Gastroesophageal sphincter (tissue), 3 donors: ENCODE measurements around the gene KL.

Source experiments
- CTCF ChIP-seq, 4 experiments: fragments of 200-600 bp in 2 of 4; fragments of 450-650 bp in 2 of 4; sonication (generic) in 1 of 4; IDR thresholded peaks; one replicate each; pipeline ENCODE4 v1.5.1; 2017 to 2019; ENCODE audit warnings: antibody characterized with exemption in 4 of 4, mild to moderate bottlenecking in 2 of 4, moderate library complexity in 2 of 4
- EP300 ChIP-seq: sonication (generic); formaldehyde crosslinking; IDR thresholded peaks from one replicate; pipeline ENCODE4 v1.6.1; 2017; ENCODE audit warnings: antibody characterized with exemption, mild to moderate bottlenecking
- POLR2A ChIP-seq, 2 donors: fragments of 450-650 bp; IDR thresholded peaks; one replicate each; pipeline ENCODE4 v1.6.1; 2017; ENCODE audit warnings: antibody characterized with exemption in 2 of 2, mild to moderate bottlenecking in 2 of 2, moderate library complexity in 1 of 2
- POLR2AphosphoS5 ChIP-seq: sonication (generic); formaldehyde crosslinking; IDR thresholded peaks from one replicate; pipeline ENCODE4 v1.6.1; 2017; ENCODE audit warnings: antibody characterized with exemption

DNA sequence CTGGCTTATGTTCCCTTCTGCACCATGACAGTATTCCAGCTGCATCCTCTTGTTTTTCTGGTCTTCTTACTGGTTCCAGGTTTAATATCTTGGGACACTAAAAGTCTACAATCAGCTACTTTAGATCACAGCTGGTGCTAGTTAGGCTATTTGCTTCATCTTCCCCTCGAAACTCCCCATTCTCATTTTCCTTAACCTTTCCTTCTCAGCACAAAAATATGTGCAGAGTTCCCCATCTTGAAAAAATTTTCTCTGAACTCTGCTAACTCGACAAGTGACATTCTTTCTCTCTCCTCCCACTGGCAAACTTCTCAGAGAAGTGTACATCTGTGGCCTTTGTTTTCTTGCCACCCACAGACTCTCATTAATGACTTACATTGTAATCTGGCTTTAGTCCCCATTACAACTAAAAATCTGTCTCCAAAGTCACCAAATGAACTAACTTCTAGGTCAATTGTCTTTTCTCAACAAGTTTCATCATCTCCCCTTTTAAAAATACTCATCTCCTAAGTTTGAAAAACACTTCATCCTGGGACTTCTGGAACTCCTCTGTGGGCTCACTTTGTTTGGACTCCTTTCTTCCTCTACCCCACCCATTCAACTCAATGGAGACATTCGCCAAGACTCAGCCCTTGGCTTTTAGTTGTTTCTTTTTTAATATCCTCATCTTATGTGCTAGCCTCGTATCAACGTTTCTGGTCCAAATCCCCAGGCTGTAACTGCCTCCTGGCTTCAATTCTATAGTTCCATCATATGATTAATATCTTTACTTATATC lies 7.1 kb upstream of the KL start:
- TF ChIP-seq POLR2A (IDR thresholded peaks at IDR 0.05): no peak
- no peak for TF ChIP-seq POLR2AphosphoS5
- no peak for TF ChIP-seq CTCF (IDR thresholded peaks at IDR 0.05)
- no peak for TF ChIP-seq EP300
